Dermis microvascular lymphatic vessel endothelial cell (primary cell): Measurements from ENCODE around the gene GON4L. TPM values are rescaled to one million over a fixed set of nuclear protein-coding genes. Genes with fewer than 3 reads are reported as not detected.

Experiments
- total RNA-seq: library from RNA; depleted of rRNA; stranded (reverse); fragments of >200 nt; gene quantifications from 2 replicates; pipeline ENCODE4 v1.2.1, GENCODE V29; 2014

GON4L gene
- total RNA-seq, 1 donor from 2014 or later, result 16.3 TPM

Other genes with a start within 250 kb of the GON4L start
- gene MSTO1, start 247.0 kb downstream of the GON4L start, total RNA-seq, result 13.4 and 18.7 TPM in 2 replicates
- gene YY1AP1, start 168.4 kb downstream of the GON4L start, total RNA-seq, result 30.2 and 36.3 TPM in 2 replicates
- gene DAP3, start 168.1 kb downstream of the GON4L start, total RNA-seq, result 38.0 and 39.1 TPM in 2 replicates
- gene SYT11, start 2.4 kb upstream of the GON4L start, total RNA-seq, result 14.2 and 20.3 TPM in 2 replicates
- gene RIT1, start 54.1 kb upstream of the GON4L start, total RNA-seq, result 18.2 and 36.3 TPM in 2 replicates
- gene KHDC4, start 77.2 kb upstream of the GON4L start, total RNA-seq, result 14.6 and 18.6 TPM in 2 replicates
- not detected in 2 replicates for gene RXFP4, start 84.4 kb upstream of the GON4L start, total RNA-seq
- gene ARHGEF2, start 121.3 kb upstream of the GON4L start, total RNA-seq, result 69.4 and 75.9 TPM in 2 replicates
- 323 and 635 TPM in 2 replicates for gene SSR2, start 163.7 kb upstream of the GON4L start, total RNA-seq
- gene UBQLN4, start 196.6 kb upstream of the GON4L start, total RNA-seq, result 13.1 and 14.3 TPM in 2 replicates
- gene LAMTOR2, start 197.6 kb upstream of the GON4L start, total RNA-seq, result 83.2 and 89.3 TPM in 2 replicates
- not detected in 2 replicates for gene RAB25, start 203.9 kb upstream of the GON4L start, total RNA-seq
- 3.6 and 7.0 TPM in 2 replicates for gene MEX3A, start 225.3 kb upstream of the GON4L start, total RNA-seq